AG04450 (cell line): ENCODE data around the gene PPM1E. TPM values are rescaled to one million over a fixed set of nuclear protein-coding genes. Genes with fewer than 3 reads are reported as not detected.

Experiments
- CTCF ChIA-PET: fragments of 300-600, 350-600 bp; formaldehyde crosslinking; extraction: SDS; loops from one replicate; lab custom pipeline; 2022; ENCODE audit warnings: antibody characterized with exemption, inconsistent platforms; lab: Charles Lee
- POLR2A ChIA-PET: fragments of 350-600 bp; formaldehyde crosslinking; extraction: SDS; loops from one replicate; lab custom pipeline; 2021; ENCODE audit warnings: antibody characterized with exemption, inconsistent platforms; lab: Yijun Ruan, JAX
- DNase-seq: peaks from one replicate; pipeline ENCODE4 v3.0.0-alpha.2; 2011; ENCODE audit warnings: low read depth, low spot score
- H3K27ac ChIP-seq: one replicate; pipeline ENCODE4 v1.5.1; 2012; ENCODE audit warnings: low read depth, low read length, control low read depth
- H3K27me3 ChIP-seq: one replicate; pipeline ENCODE4 v1.6.0; 2012; ENCODE audit warnings: low read length; ENCODE audit not compliant: control insufficient read depth, insufficient read depth
- H3K4me3 ChIP-seq: 2 replicates; pipeline ENCODE4 v1.5.1; 2011; ENCODE audit warnings: mild to moderate bottlenecking, low read depth, low read length, control low read depth
- H3K9me3 ChIP-seq: 2 replicates; pipeline ENCODE4 v1.5.1; 2012; ENCODE audit warnings: low read length; ENCODE audit not compliant: control insufficient read depth, insufficient read depth
- polyA plus RNA-seq: library from polyadenylated mRNA; depleted of rRNA; stranded (reverse); fragments of >200 nt; gene quantifications from 2 replicates; pipeline ENCODE4 v1.2.3, GENCODE V29; 2011
- TF ChIP-seq, protein P1 (sequence below): IDR thresholded peaks from 2 replicates; pipeline ENCODE4 v1.5.1; 2011; ENCODE audit warnings: low read depth, low read length, control low read depth, inconsistent platforms

PPM1E gene
- polyA plus RNA-seq, 1 experiment: 0.64 TPM

DNA sequence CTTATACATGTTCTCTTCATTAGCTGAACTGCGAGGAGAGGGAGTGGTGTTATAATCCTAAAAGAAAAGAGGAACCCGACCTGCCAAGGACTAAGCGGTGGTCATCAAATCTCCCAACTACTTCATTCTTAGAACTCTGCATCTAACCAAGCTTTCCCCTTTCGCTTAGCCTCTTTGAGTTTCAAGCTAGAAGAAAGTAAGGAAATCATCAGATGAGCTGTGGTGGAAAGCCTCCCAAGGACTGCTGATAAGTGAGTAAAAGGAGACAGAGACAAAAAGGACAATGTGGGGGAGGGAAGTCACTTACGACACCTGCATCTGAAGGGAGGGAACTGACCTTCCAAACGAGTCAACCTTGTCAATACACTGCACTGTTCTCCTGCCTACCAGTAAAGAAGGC, 229.7 kb downstream of the PPM1E start:
- TF ChIP-seq, protein P1, sequence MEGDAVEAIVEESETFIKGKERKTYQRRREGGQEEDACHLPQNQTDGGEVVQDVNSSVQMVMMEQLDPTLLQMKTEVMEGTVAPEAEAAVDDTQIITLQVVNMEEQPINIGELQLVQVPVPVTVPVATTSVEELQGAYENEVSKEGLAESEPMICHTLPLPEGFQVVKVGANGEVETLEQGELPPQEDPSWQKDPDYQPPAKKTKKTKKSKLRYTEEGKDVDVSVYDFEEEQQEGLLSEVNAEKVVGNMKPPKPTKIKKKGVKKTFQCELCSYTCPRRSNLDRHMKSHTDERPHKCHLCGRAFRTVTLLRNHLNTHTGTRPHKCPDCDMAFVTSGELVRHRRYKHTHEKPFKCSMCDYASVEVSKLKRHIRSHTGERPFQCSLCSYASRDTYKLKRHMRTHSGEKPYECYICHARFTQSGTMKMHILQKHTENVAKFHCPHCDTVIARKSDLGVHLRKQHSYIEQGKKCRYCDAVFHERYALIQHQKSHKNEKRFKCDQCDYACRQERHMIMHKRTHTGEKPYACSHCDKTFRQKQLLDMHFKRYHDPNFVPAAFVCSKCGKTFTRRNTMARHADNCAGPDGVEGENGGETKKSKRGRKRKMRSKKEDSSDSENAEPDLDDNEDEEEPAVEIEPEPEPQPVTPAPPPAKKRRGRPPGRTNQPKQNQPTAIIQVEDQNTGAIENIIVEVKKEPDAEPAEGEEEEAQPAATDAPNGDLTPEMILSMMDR: no peak
- Histone ChIP-seq H3K4me3 (no peak overlapping the region), H3K9me3 (no peaks in the 10 kb centered on the region), H3K27me3 (no peaks in the 10 kb centered on the region), H3K27ac (no peak overlapping the region)
- ChIA-PET CTCF (no interaction called here), POLR2A (no interaction called here)
- no peak for DNase-seq

DNA sequence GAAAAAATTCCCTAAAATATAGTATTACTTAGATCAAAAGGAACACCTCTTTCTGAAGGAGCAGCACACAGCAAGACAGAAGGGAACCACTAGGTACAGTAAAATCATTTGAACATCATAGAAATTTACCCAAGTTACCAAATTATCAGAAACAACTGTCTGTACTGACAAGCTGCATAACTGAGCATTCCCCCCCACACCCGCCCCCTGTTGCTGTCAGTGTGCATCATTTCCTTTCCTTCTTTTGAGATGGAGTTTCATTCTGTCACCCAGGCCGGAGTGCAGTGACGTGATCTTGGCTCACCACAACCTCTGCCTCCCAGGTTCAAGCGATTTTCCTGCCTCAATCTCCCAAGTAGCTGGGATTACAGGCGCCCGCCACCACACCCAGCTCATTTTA, 230.3 kb downstream of the PPM1E start:
- H3K27ac ChIP-seq: no peak overlapping the region
- no peak for DNase-seq
- CTCF ChIA-PET: interaction anchor here (0.7 kb wide), 1 partner anchor 478 kb away, joined by 7 read pairs; no protein-coding TSS in a partner anchor
- no peaks in the 10 kb centered on the region for H3K27me3 ChIP-seq
- no peaks in the 10 kb centered on the region for H3K9me3 ChIP-seq
- TF ChIP-seq, protein P1: no peak
- H3K4me3 ChIP-seq: no peak overlapping the region
- POLR2A ChIA-PET: no interaction called here

DNA sequence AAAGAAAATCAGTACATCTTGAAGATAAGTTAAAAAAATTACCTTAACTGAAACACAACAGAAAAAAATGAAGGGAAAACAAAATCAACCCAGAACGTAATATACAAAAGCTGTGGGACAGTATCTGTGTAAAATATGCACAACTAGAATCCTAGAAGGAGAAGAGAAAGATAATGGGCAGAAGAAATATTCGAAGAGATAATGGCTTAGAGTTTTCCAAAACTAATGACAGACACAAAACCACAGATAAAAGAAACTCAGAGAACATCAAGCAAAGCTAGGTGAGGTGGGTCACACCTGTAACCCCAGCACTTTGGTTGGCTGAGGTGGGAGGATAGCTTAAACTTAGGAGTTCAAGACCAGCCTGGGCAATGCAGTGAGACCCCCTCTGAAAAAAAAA, 234.0 kb downstream of the PPM1E start:
- Histone ChIP-seq H3K4me3 (no peak overlapping the region), H3K27ac (no peak overlapping the region), H3K9me3 (no peaks in the 10 kb centered on the region), H3K27me3 (no peaks in the 10 kb centered on the region)
- ChIA-PET CTCF (interaction anchor here (1.2 kb wide), 1 partner anchor 278 kb away, joined by 3 read pairs; no protein-coding TSS in a partner anchor), POLR2A (no interaction called here)
- DNase-seq: no peak
- TF ChIP-seq, protein P1: no peak

DNA sequence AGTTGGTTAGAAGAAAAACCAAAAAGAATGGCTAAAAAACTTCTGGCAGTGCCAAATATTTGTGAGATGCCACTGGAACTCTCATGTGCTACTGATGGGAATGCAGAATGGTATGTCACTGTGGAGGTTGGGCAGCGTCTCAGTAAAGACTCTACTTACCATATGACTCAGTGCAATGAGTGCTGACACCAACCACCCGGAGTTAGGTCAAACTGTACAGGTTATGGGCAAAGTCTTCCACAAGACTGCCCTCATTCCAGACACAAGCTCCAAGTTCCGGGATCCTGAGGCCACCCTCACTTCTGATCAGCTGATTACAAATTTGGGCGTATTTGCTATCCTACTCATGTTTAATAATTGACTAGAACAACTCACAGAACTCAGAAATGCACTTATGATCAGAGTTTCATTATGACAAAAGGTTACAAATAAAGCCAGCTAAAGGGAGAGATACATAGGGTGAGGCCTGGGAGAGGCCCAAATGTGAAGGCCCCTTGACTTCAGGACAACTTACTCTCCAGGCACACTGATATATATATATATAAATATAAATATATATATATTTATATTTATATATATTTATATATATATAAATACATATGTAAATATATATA, 236.2 kb downstream of the PPM1E start:
- TF ChIP-seq, protein P1: no peak
- no peaks in the 10 kb centered on the region for H3K9me3 ChIP-seq
- H3K27me3 ChIP-seq: no peaks in the 10 kb centered on the region
- ChIA-PET POLR2A (interaction anchor here (0.6 kb wide), 1 partner anchor 285 kb away, joined by 3 read pairs; no protein-coding TSS in a partner anchor), CTCF (interaction anchor here (0.9 to 2.3 kb wide), 4 partner anchors 281 to 473 kb away, joined by 3 to 15 read pairs (median 4); no protein-coding TSS in a partner anchor)
- no peak overlapping the region for H3K27ac ChIP-seq
- H3K4me3 ChIP-seq: no peak overlapping the region
- DNase-seq: no peak

DNA sequence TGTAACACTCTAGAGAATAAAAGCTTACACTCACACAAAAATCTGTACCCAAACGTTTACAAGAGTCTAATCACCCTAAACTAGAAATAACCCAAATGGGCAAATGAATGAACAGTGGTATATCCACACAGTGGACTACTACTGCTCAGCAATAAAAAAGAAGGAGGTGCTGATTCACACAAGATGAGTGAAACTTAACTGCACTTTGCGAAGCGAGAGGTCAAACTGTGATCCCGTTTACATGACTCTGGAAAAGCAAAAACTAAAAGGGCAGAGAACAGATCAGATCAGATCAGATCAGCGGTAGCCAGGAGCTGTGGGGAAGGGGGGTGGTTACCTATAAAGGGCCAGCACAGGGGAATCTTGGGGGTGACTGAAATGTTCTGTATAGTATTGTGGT, 237.7 kb downstream of the PPM1E start:
- H3K27ac ChIP-seq: no peak overlapping the region
- DNase-seq: no peak

More for the DNA sequence above, 237.7 kb downstream of the PPM1E start:
- TF ChIP-seq, protein P1: no peak
- no peak overlapping the region for H3K4me3 ChIP-seq
- no peaks in the 10 kb centered on the region for H3K27me3 ChIP-seq
- H3K9me3 ChIP-seq: no peaks in the 10 kb centered on the region
- CTCF ChIA-PET: interaction anchor here (1.4 to 2.3 kb wide), 3 partner anchors 23 to 474 kb away, joined by 3 to 15 read pairs (median 8); no protein-coding TSS in a partner anchor
- POLR2A ChIA-PET: no interaction called here
